SK-N-SH treated with all-trans-retinoic acid at 6 μM for 48 hours (cell line): ENCODE data around the gene TDO2.

Source experiments
- ATAC-seq: fragments of 200-7000 bp; cut with Tn5 transposase; 3 replicates; pipeline ENCODE4 v1.9.1; 2020; ENCODE audit warnings: mild to moderate bottlenecking, moderate library complexity
- ARNTL ChIP-seq: fragments of 450-650 bp; formaldehyde crosslinking; IDR thresholded peaks from 2 replicates; pipeline ENCODE4 v1.5.0; 2020; ENCODE audit warnings: low read depth, mild to moderate bottlenecking, moderate library complexity, borderline replicate concordance
- BACH2 ChIP-seq: fragments of 250-450 bp; sonication (Bioruptor Pico); IDR thresholded peaks from 2 replicates; pipeline ENCODE4 v1.9.0; 2021; ENCODE audit warnings: mild to moderate bottlenecking, borderline replicate concordance
- CREB5 ChIP-seq: fragments of 250-450 bp; sonication (Bioruptor Pico); IDR thresholded peaks from 2 replicates; pipeline ENCODE4 v1.5.1; 2020; ENCODE audit warnings: low read depth, mild to moderate bottlenecking, moderate library complexity
- CSDC2 ChIP-seq: fragments of 250-450 bp; sonication (Bioruptor Pico); IDR thresholded peaks from 2 replicates; pipeline ENCODE4 v1.5.0; 2020; ENCODE audit warnings: mild to moderate bottlenecking, moderate library complexity
- ESRRG ChIP-seq: fragments of 250-450 bp; sonication (Bioruptor Pico); IDR thresholded peaks from 2 replicates; pipeline ENCODE4 v1.6.1; 2021; ENCODE audit warnings: mild to moderate bottlenecking
- GLIS3 ChIP-seq: fragments of 250-450 bp; sonication (Bioruptor Pico); IDR thresholded peaks from 2 replicates; pipeline ENCODE4 v1.5.0; 2020; ENCODE audit warnings: mild to moderate bottlenecking, moderate library complexity
- ISL1 ChIP-seq: fragments of 250-450 bp; sonication (Bioruptor Pico); IDR thresholded peaks from 2 replicates; pipeline ENCODE4 v2.1.2; 2022; ENCODE audit warnings: mild to moderate bottlenecking, moderate library complexity
- OSR1 ChIP-seq: fragments of 250-450 bp; sonication (Bioruptor Pico); IDR thresholded peaks from 2 replicates; pipeline ENCODE4 v1.8.0; 2022; ENCODE audit warnings: moderate library complexity, mild to moderate bottlenecking, inconsistent platforms
- POU6F1 ChIP-seq: fragments of 250-450 bp; sonication (Bioruptor Pico); IDR thresholded peaks from 2 replicates; pipeline ENCODE4 v1.8.0; 2021; ENCODE audit warnings: low read depth, mild to moderate bottlenecking, moderate library complexity, borderline replicate concordance
- PPARA ChIP-seq: fragments of 250-450 bp; sonication (Bioruptor Pico); IDR thresholded peaks from 2 replicates; pipeline ENCODE4 v1.5.0; 2020; ENCODE audit warnings: mild to moderate bottlenecking, borderline replicate concordance
- RARB ChIP-seq: fragments of 250-450 bp; sonication (Bioruptor Pico); IDR thresholded peaks from 2 replicates; pipeline ENCODE4 v1.8.0; 2021; ENCODE audit warnings: mild to moderate bottlenecking, moderate library complexity
- SNAI2 ChIP-seq: fragments of 250-450 bp; sonication (Bioruptor Pico); IDR thresholded peaks from 2 replicates; pipeline ENCODE4 v1.5.0; 2020; ENCODE audit warnings: mild to moderate bottlenecking, moderate library complexity
- TCF4 ChIP-seq: fragments of 250-450 bp; sonication (Bioruptor Pico); IDR thresholded peaks from 2 replicates; pipeline ENCODE4 v1.8.0; 2021; ENCODE audit warnings: mild to moderate bottlenecking, moderate library complexity, borderline replicate concordance
- TOX ChIP-seq: fragments of 250-450 bp; sonication (Bioruptor Pico); IDR thresholded peaks from 2 replicates; pipeline ENCODE4 v1.8.0; 2021; ENCODE audit warnings: mild to moderate bottlenecking, moderate library complexity, borderline replicate concordance
- TSHZ2 ChIP-seq: fragments of 250-450 bp; sonication (Bioruptor Pico); IDR thresholded peaks from 2 replicates; pipeline ENCODE4 v1.5.0; 2020; ENCODE audit warnings: mild to moderate bottlenecking, moderate library complexity
- ZC3H10 ChIP-seq: fragments of 250-450 bp; sonication (Bioruptor Pico); IDR thresholded peaks from 2 replicates; pipeline ENCODE4 v1.5.1; 2021; ENCODE audit warnings: mild to moderate bottlenecking, moderate library complexity
- ZFP3 ChIP-seq: fragments of 250-450 bp; sonication (Bioruptor Pico); IDR thresholded peaks from 2 replicates; pipeline ENCODE4 v1.5.0; 2020; ENCODE audit warnings: mild to moderate bottlenecking, moderate library complexity
- ZFP30 ChIP-seq: fragments of 450-650 bp; formaldehyde crosslinking; IDR thresholded peaks from 2 replicates; pipeline ENCODE4 v1.5.0; 2022; ENCODE audit warnings: mild to moderate bottlenecking, moderate library complexity
- ZNF565 ChIP-seq: fragments of 450-650 bp; formaldehyde crosslinking; conservative IDR thresholded peaks from 2 replicates; pipeline ENCODE4 v1.5.0; 2020; ENCODE audit warnings: low read depth, mild to moderate bottlenecking, moderate library complexity
- ZNF70 ChIP-seq: fragments of 450-650 bp; formaldehyde crosslinking; IDR thresholded peaks from 2 replicates; pipeline ENCODE4 v1.5.0; 2020; ENCODE audit warnings: mild to moderate bottlenecking, moderate library complexity
- ZNF8 ChIP-seq: fragments of 450-650 bp; formaldehyde crosslinking; IDR thresholded peaks from 2 replicates; pipeline ENCODE4 v1.5.0; 2020; ENCODE audit warnings: mild to moderate bottlenecking, moderate library complexity
- TF ChIP-seq, protein P1 (sequence below): fragments of 250-450 bp; sonication (Bioruptor Pico); IDR thresholded peaks from 2 replicates; pipeline ENCODE4 v1.8.0; 2020; ENCODE audit warnings: mild to moderate bottlenecking, moderate library complexity, borderline replicate concordance

Gene TDO2

DNA sequence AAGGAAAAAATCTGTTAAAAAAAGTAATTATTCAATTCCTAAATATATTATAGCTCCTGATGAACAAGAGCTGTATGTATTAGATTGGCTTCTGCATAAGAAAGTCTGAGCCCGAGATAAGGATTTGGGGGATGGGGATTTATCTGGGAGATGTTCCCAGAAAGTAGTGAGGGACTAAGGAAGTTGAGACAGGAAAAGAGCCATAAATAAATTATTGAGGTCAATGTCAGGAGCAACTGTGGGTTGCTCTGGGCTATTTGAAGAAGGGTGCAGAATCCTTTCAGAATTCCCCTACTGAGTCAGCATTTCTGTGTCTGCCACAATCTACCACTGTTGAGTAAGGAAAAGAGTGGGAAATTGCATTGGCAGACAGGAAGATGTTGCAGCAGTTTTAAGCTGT, 3.1 kb upstream of the TDO2 start (continued):
- TF ChIP-seq, protein P1, sequence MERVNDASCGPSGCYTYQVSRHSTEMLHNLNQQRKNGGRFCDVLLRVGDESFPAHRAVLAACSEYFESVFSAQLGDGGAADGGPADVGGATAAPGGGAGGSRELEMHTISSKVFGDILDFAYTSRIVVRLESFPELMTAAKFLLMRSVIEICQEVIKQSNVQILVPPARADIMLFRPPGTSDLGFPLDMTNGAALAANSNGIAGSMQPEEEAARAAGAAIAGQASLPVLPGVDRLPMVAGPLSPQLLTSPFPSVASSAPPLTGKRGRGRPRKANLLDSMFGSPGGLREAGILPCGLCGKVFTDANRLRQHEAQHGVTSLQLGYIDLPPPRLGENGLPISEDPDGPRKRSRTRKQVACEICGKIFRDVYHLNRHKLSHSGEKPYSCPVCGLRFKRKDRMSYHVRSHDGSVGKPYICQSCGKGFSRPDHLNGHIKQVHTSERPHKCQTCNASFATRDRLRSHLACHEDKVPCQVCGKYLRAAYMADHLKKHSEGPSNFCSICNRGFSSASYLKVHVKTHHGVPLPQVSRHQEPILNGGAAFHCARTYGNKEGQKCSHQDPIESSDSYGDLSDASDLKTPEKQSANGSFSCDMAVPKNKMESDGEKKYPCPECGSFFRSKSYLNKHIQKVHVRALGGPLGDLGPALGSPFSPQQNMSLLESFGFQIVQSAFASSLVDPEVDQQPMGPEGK: no peak
- no peak for TF ChIP-seq ARNTL (CRISPR knock-in tag)
- no peak for TF ChIP-seq ISL1
- TF ChIP-seq ZNF70 (CRISPR knock-in tag): no peak
- TF ChIP-seq GLIS3 (CRISPR knock-in tag): no peak

GRCh38 chr4:155901013-155901412, 2.5 kb upstream of the TDO2 start:
- TF ChIP-seq ZNF565 (CRISPR knock-in tag): no peak
- no peak for TF ChIP-seq ZNF8 (CRISPR knock-in tag)
- no peak for TF ChIP-seq TCF4
- TF ChIP-seq, protein P1: no peak
- TF ChIP-seq TOX (CRISPR knock-in tag): no peak
- no peak for TF ChIP-seq CREB5 (CRISPR knock-in tag)
- TF ChIP-seq TSHZ2 (CRISPR knock-in tag): no peak
- no peak for TF ChIP-seq ZNF70 (CRISPR knock-in tag)
- ATAC-seq: no peak

DNA sequence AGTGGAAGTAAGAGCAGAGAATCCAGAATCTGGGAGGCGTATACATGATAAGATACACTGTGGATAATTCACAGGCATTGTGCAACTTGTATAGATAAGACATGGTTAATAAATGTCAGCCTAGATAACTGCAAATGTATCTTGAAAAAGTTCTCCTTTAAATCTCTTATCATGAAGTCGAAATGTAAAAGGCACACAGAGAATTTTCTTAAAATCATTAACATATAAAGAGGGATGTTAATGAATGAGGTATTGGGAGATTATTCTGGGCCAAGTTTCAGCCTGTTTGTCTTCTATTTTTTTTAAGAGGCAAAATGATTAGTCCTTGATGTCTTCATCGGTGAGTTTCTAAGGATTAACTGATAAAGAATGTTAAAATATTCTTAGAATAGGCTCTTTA, 835 bp downstream of the TDO2 start:
- TF ChIP-seq RARB: no peak
- TF ChIP-seq BACH2 (CRISPR knock-in tag): no peak
- ATAC-seq: no peak

DNA sequence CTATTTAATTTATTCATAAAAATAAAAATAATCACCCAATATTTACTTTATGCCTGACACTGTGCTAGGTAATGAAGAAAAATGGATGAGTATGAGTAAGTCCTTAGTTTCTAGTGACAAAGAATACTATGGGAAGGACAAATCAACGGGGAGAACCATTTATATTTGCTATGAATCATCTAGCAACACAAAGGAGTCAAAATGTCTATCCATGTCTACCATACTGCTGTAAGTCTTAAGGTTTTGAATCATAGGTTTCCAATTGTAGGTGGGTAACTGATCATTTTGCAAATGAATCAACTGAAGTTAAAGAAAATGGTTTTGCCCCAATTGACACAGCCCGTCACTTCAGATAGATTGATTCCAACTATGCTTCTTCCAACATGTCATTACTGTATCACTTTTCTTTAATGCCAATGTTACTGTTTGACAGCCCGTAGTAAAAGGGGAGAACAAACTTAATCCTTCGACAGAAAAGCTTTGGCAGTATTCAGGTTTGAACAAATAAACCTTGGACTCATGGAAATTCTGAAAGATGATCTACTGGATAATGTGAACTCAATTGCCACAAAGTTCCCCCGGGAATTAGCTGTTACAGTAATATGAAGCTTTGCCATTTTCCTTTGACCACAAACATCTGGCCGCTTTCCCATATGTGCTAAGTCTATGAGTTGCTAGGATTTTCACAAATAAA, 3.2 kb downstream of the TDO2 start:
- TF ChIP-seq BACH2 (CRISPR knock-in tag) (no peak), ZFP3 (CRISPR knock-in tag) (no peak), POU6F1 (CRISPR knock-in tag) (no peak), PPARA (no peak), ISL1 (no peak), TOX (CRISPR knock-in tag) (no peak), ESRRG (CRISPR knock-in tag) (no peak), ZNF8 (CRISPR knock-in tag) (no peak), ZFP30 (no peak), ZNF70 (CRISPR knock-in tag) (no peak), ZNF565 (CRISPR knock-in tag) (no peak), CSDC2 (no peak), RARB (no peak), SNAI2 (CRISPR knock-in tag) (no peak), ZC3H10 (no peak), OSR1 (CRISPR knock-in tag) (no peak), TCF4 (no peak), CREB5 (CRISPR knock-in tag) (no peak)
- TF ChIP-seq, all 23 proteins: peak for 0

More for the DNA sequence above, 3.2 kb downstream of the TDO2 start:
- peak; percentile 66; the same call in 2 of the 3 replicates for ATAC-seq
